GM12872 (cell line): ENCODE results near the gene CAPZA1.

Experiments used
- TF ChIP-seq, protein P1 (sequence below): IDR thresholded peaks from 3 replicates; pipeline ENCODE4 v1.5.1; 2011; ENCODE audit warnings: low read depth, mild to moderate bottlenecking, low read length, moderate library complexity; ENCODE audit not compliant: insufficient read depth

Gene CAPZA1

DNA sequence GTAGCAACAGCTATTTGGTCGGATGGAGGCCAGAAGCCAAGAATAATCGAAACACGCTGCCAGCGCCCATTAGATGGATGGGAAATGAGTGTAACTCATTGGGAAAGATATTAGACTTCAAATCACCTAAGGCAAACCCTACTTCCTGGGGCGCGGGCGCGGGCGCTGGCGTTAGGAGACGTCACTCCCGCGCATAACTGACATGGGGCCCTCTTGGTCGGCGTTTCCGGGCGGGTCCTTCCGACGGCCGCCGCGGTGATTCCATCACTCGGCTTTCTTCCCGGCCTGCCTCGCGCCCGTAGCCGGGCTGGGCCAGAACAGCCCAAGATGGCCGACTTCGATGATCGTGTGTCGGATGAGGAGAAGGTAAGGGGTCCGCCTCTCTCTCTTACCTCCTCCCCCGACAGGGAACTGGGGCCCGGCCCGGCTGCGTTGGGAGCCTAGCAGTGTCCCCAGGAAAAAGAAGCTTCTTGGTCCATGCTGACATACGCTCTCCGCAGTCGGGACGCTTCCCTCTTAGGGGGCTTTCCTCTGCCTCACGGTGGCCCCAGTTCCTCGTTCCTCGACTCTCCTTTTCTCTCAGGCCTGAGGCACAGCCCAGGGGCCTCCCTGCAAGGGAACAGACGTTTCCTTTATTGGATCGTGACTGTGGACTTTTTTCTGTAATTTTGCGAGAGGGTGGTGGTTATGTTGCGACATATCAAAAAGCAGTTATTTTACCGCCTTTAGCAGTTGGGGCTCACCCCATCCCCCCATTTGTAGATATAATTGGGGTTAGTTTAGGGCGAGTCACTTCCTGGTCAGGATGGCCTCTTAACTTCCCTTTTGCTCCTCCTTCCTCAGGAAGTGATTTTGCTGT, at the start of gene CAPZA1:
CAPZA1 (plus strand) TSS at position 315 of the 859 bp plus-strand sequence; CDS start at position 328, 13 bp downstream.
- TF ChIP-seq, protein P1, sequence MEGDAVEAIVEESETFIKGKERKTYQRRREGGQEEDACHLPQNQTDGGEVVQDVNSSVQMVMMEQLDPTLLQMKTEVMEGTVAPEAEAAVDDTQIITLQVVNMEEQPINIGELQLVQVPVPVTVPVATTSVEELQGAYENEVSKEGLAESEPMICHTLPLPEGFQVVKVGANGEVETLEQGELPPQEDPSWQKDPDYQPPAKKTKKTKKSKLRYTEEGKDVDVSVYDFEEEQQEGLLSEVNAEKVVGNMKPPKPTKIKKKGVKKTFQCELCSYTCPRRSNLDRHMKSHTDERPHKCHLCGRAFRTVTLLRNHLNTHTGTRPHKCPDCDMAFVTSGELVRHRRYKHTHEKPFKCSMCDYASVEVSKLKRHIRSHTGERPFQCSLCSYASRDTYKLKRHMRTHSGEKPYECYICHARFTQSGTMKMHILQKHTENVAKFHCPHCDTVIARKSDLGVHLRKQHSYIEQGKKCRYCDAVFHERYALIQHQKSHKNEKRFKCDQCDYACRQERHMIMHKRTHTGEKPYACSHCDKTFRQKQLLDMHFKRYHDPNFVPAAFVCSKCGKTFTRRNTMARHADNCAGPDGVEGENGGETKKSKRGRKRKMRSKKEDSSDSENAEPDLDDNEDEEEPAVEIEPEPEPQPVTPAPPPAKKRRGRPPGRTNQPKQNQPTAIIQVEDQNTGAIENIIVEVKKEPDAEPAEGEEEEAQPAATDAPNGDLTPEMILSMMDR, result no peak

DNA sequence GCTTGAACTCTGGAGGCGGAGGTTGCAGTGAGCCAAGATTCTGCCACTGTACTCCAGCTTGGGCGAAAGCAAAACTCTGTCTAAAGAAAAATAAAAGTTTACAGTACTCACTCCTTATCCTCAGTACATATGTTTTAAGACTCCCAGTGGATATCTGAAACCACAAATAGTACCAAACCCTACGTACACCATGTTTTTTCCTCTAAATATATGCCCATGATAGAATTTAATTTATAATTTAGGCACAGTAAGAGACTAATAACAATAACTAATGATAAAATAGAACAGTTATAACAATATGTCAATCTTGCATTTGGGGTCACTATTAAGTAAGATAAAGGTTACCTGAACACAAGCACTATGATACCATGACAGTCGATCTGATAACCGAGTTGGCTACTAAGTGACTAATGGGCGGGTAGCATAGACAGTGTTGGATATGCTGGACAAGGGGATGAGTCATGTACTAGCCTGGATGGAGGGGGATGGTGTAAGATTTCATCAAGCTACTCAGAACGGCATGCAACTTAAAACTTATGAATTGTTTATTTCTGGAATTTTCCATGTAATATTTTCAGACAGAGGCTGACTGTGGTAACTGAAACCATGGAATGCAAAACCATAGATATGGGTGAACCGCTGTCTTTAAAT, 44.4 kb upstream of the CAPZA1 start:
- TF ChIP-seq, protein P1, result no peak

DNA sequence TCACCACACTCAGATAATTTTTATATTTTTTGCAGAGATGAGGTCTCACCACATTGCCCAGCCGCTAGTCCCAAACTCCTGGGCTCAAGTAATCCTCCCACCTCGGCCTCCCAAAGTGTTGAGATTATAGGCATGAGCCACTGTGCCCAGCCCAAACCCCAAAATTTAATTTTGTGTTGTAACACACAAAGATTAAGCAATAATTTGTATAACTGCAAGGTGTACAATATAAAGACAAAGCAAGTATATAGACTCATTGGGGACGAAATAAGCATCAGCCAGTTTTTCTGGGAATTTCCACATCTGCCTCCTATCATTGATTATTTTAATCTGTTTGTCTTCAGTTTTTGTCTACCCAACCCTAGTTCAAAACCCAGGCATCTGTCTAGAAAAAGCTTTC, 43.4 kb upstream of the CAPZA1 start:
- TF ChIP-seq, protein P1, result no peak

DNA sequence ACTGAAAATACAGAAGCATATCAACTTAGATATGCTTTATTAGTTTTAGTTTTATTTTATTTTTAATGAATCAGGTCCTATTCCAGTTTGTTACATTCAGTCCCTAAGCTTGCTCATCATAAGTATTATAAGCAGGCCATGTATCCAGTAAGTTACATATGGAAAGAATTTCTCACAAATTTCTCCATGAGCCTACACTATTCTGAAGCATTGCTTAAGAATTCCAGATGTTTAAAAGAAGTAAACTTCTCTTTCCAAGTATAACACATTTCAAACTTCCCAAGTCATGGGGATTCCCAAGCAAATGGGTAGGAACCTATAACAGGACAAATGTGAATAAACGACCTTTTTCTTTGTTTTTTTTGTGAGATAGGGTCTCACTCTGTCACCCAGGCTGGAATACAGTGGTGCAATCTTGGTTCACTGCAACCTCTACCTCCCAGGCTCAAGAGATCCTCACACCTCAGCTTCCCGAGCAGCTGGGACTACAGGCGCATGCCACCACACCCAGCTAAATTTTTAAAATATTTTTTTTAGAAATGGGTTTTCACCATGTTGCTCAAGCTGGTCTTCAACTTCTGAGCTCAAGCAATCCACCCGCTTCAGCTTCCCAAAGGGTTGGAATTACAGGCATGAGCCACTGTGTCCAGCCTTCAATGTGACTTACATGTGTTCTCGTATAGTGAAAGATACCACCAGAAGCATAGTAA, 39.7 kb upstream of the CAPZA1 start:
- TF ChIP-seq, protein P1, result no peak

DNA sequence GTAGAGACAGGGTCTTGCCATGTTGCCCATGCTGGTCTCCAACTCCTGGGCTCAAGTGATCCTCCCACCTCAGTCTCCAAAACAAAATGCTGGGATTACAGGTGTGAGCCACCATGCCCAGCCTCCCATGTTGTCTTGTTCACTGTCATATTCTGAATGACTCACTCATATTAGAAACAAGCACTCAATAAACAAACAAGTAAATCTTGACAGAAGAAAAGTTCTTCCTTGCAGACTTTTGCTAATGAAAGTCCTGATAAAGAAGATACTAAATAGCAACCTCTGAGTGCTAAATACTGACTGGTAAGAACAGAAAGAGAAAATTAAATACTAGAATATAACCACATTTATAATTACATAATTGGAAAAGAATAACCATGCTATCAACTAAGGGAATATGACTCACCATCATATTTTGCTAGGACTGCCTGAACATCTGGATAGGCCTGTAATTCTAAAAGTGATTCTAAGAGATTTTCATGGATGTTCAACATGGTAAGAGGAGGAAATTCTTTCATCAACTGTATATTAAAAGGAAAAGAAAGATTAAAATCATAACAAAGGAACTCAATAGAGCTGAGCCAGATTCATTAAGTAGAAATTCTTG, 37.9 kb upstream of the CAPZA1 start:
- TF ChIP-seq, protein P1, result no peak

DNA sequence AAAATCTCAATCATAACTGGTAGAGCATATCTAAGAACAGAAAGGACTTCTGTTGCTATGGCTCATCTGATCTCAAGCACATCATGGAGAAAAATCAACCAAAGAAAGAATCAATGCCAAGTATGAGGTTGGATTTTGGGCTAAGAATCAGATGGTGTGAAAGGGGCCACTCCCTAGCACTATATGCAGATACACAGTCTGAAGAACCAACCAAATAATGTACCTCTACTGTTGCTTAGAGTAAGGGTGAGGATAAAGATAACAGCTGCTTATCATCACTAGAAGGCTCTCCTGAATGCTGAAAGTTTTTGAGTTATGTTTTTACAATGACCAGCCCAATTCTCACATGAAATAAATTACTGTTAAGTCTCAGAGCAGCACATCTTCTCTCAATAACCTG, 36.3 kb upstream of the CAPZA1 start:
- TF ChIP-seq, protein P1, result no peak

DNA sequence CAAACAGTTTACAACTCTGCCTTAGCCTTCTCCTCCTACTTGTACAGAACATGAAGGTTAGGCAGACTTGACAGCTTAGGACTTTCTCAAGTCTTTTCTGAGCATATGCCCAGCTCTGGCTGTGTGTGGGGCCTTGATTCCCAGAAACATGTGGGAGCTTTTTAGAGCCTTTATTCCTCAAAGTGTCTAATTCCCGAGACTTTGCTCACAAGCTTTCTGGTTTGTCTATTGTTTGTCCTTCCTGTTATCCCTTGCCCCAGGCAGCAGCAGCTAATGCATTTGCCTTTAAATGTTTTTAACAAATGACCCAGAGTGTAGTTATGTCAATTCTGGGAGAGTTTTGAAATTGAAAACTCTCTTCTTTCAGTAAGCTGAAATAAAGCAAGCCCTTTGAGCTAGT, 29.9 kb upstream of the CAPZA1 start:
- TF ChIP-seq, protein P1, result no peak
